GM21717 (cell line): ENCODE measurements around the gene MEGF9.
"Not testable (repeated sequence)": the region's sequence is repeated elsewhere in the genome, so short reads cannot be mapped to it uniquely, and the experiment has no call there.

ENCODE experiments used
- ATAC-seq: cut with Tn5 transposase; IDR thresholded peaks from one replicate; pipeline ENCODE4 v1.9.1; 2021; ENCODE audit warnings: mild to moderate bottlenecking, moderate library complexity; ENCODE audit not compliant: unreplicated experiment

Gene MEGF9

GRCh38 chr9:120714088-120714845, at the start of gene MEGF9:
MEGF9 (minus strand) TSS chr9:120714470; CDS start chr9:120714358, 112 bp downstream.
- peak; percentile 97 for ATAC-seq

- no peak for ATAC-seq
Measured at GRCh38 chr9:120761006-120761405, 46.7 kb upstream of the MEGF9 start.

- no peak for ATAC-seq
Measured at GRCh38 chr9:120759755-120760400, 45.6 kb upstream of the MEGF9 start.

GRCh38 chr9:120758544-120758943, 44.3 kb upstream of the MEGF9 start:
- no peak for ATAC-seq

- no peak for ATAC-seq
Measured at GRCh38 chr9:120757026-120757913, 43.0 kb upstream of the MEGF9 start.

GRCh38 chr9:120756531-120756930, 42.3 kb upstream of the MEGF9 start:
- no peak for ATAC-seq

GRCh38 chr9:120755810-120756434, 41.7 kb upstream of the MEGF9 start:
- no peak for ATAC-seq

- no peak for ATAC-seq
Measured at GRCh38 chr9:120755044-120755443, 40.8 kb upstream of the MEGF9 start.

- ATAC-seq: no peak
Measured at GRCh38 chr9:120750421-120750820, 36.2 kb upstream of the MEGF9 start.

- not testable (repeated sequence) for ATAC-seq
Measured at GRCh38 chr9:120746366-120746765, 32.1 kb upstream of the MEGF9 start.

- ATAC-seq: no peak
Measured at GRCh38 chr9:120745278-120745677, 31.0 kb upstream of the MEGF9 start.

GRCh38 chr9:120742951-120743416, 28.7 kb upstream of the MEGF9 start:
- no peak for ATAC-seq

- no peak for ATAC-seq
Measured at GRCh38 chr9:120741701-120742100, 27.4 kb upstream of the MEGF9 start.

GRCh38 chr9:120741191-120741590, 26.9 kb upstream of the MEGF9 start:
- ATAC-seq: no peak

GRCh38 chr9:120740132-120740531, 25.9 kb upstream of the MEGF9 start:
- ATAC-seq: no peak

GRCh38 chr9:120737416-120738165, 23.3 kb upstream of the MEGF9 start:
- no peak for ATAC-seq

- ATAC-seq: no peak
Measured at GRCh38 chr9:120736881-120737280, 22.6 kb upstream of the MEGF9 start.

- ATAC-seq: no peak
Measured at GRCh38 chr9:120735415-120736126, 21.3 kb upstream of the MEGF9 start.

GRCh38 chr9:120734607-120735410, 20.5 kb upstream of the MEGF9 start:
- no peak for ATAC-seq
